Esophagus mucosa (tissue), 1 donor: Measurements from ENCODE around the gene RPL21. TPM values are rescaled to one million over a fixed set of nuclear protein-coding genes. Genes with fewer than 3 reads are reported as not detected.
"Not testable (repeated sequence)": the region's sequence is repeated elsewhere in the genome, so short reads cannot be mapped to it uniquely, and the experiment has no call there.

Experiments
- ATAC-seq: fragments of 200-7000 bp; cut with Tn5 transposase; one replicate; pipeline ENCODE4 v1.9.1; 2020
- total RNA-seq: library from RNA; stranded (reverse); gene quantifications from one replicate; pipeline ENCODE4 v1.2.4, GENCODE V29; 2023
- donor health status: DM: yes; HTN: yes; CAD: no.

The RPL21 gene
- 1,003 TPM for total RNA-seq

GRCh38 chr13:27251166-27252091 is at the start of gene RPL21:
RPL21 (plus strand) TSS chr13:27251558; CDS start chr13:27253777, 2,219 bp downstream.
- ATAC-seq: peak; percentile 95

- ATAC-seq: no peak
Measured at GRCh38 chr13:27201661-27202060, 49.7 kb upstream of the RPL21 start.

- no peak for ATAC-seq
Measured at GRCh38 chr13:27203186-27203585, 48.2 kb upstream of the RPL21 start.

- peak; percentile 39 for ATAC-seq
Measured at GRCh38 chr13:27203854-27204253, 47.5 kb upstream of the RPL21 start.

GRCh38 chr13:27208514-27208913 is 42.8 kb upstream of the RPL21 start:
- ATAC-seq: no peak

- ATAC-seq: no peak
Measured at GRCh38 chr13:27211271-27211670, 40.1 kb upstream of the RPL21 start.

GRCh38 chr13:27211771-27212364 is 39.5 kb upstream of the RPL21 start:
- ATAC-seq: peak; percentile 82

GRCh38 chr13:27213386-27213785 is 38.0 kb upstream of the RPL21 start:
- ATAC-seq: not testable (repeated sequence)

- ATAC-seq: not testable (repeated sequence)
Measured at GRCh38 chr13:27217791-27218190, 33.6 kb upstream of the RPL21 start.

- ATAC-seq: not testable (repeated sequence)
Measured at GRCh38 chr13:27218861-27219260, 32.5 kb upstream of the RPL21 start.

- no peak for ATAC-seq
Measured at GRCh38 chr13:27219611-27220010, 31.7 kb upstream of the RPL21 start.

- not testable (repeated sequence) for ATAC-seq
Measured at GRCh38 chr13:27222100-27222499, 29.3 kb upstream of the RPL21 start.

- no peak for ATAC-seq
Measured at GRCh38 chr13:27226991-27227390, 24.4 kb upstream of the RPL21 start.

- no peak for ATAC-seq
Measured at GRCh38 chr13:27228131-27228530, 23.2 kb upstream of the RPL21 start.

- no peak for ATAC-seq
Measured at GRCh38 chr13:27229642-27230041, 21.7 kb upstream of the RPL21 start.

GRCh38 chr13:27233964-27234363 is 17.4 kb upstream of the RPL21 start:
- no peak for ATAC-seq

GRCh38 chr13:27236478-27236877 is 14.9 kb upstream of the RPL21 start:
- ATAC-seq: no peak

GRCh38 chr13:27242702-27243101 is 8.7 kb upstream of the RPL21 start:
- peak; percentile 35 for ATAC-seq

- no peak for ATAC-seq
Measured at GRCh38 chr13:27245610-27246009, 5.7 kb upstream of the RPL21 start.

- peak; percentile 4 for ATAC-seq
Measured at GRCh38 chr13:27250833-27251165, 559 bp upstream of the RPL21 start.

GRCh38 chr13:27252467-27252866 is 1.1 kb downstream of the RPL21 start:
- ATAC-seq: no peak

- ATAC-seq: no peak
Measured at GRCh38 chr13:27257233-27257568, 5.8 kb downstream of the RPL21 start.

GRCh38 chr13:27257648-27258253 is 6.4 kb downstream of the RPL21 start:
- no peak for ATAC-seq
